ENCODE results near the gene KCNIP3.

KCNIP3 gene

GRCh38 chr2:95330794-95331338 lies 33.7 kb downstream of the KCNIP3 start:
- DNase-seq: no peak

GRCh38 chr2:95331606-95332005 lies 34.5 kb downstream of the KCNIP3 start:
- DNase-seq: no peak

GRCh38 chr2:95332036-95332435 lies 34.9 kb downstream of the KCNIP3 start:
- DNase-seq: no peak

GRCh38 chr2:95333056-95333455 lies 35.9 kb downstream of the KCNIP3 start:
- no peak for DNase-seq

DNA sequence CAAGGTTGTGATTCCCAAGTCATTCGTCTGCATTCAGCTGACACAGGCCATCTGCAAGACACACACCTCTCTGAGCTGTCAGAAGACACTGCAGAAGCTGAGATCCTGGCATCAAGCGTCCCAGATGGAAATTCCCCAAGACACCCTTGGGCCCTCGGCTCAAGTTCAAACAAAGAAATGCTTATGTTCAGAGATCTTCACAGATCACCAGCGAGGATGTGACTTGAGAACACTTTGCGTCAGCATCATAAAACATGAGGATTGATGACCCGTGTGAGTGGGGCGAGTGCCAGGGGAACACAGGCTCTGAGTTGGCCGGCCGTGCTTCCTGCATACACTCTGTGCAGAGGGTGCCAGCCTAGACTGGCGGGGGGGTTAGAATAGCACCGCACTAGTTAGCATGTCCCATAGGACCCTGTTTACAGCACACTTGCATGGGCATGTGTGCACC lies 36.8 kb downstream of the KCNIP3 start:
- DNase-seq: no peak

DNA sequence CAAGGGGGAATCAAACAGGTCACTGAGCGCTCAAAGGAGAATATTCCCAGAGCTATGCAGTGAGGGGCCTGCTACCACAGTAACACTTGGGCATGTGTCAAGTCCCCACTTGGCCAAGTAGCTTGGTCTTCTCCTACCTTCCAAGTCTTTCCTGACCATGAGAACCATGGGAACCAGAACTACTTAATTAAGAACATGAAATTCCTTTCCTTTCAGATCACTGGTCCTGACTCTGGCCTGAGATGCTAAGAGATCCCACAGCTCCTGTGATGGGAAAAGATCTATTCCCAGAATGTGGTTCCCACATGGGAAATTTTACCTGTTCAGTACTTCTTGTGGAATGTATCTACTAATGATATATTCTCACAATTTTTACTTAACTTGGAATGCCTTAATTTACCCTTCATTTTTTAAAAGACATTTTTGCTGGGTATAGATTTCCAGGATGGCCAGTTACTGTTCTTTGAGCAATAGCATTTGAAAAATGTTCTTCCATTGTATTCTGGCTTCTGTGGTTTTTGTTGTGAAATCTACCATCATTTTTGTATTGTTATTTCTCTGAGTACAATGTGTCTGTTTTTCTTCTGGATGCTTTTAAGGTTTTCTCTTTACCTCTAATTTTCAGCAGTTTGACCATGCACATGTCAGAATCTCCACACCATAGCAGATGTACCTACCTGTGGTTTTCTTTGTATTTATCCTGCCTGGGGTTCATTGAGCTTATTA lies 37.9 kb downstream of the KCNIP3 start:
- DNase-seq: no peak

DNA sequence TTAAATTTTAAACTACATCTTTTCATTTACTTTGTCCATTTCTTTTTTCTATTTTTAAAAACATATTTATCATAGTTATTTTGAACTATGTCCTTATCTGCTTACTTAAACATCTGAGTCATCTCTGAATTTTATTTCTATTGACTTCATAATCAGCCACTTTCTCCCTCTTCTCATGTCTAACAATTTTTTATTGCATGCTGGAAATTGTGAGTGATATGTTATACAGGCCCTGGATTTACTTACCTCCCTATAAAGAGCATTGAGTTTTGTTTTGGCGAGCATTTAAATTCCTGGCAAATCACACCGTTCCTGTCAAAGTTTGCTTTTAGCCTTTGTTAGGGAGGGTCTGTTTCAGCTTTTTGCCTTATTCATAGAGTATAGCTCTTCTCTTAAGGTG lies 39.3 kb downstream of the KCNIP3 start:
- no peak for DNase-seq

- DNase-seq: no peak
Observed at GRCh38 chr2:95337829-95338228, 40.7 kb downstream of the KCNIP3 start.

GRCh38 chr2:95342556-95343320 lies 45.6 kb downstream of the KCNIP3 start:
- no peak for DNase-seq

DNA sequence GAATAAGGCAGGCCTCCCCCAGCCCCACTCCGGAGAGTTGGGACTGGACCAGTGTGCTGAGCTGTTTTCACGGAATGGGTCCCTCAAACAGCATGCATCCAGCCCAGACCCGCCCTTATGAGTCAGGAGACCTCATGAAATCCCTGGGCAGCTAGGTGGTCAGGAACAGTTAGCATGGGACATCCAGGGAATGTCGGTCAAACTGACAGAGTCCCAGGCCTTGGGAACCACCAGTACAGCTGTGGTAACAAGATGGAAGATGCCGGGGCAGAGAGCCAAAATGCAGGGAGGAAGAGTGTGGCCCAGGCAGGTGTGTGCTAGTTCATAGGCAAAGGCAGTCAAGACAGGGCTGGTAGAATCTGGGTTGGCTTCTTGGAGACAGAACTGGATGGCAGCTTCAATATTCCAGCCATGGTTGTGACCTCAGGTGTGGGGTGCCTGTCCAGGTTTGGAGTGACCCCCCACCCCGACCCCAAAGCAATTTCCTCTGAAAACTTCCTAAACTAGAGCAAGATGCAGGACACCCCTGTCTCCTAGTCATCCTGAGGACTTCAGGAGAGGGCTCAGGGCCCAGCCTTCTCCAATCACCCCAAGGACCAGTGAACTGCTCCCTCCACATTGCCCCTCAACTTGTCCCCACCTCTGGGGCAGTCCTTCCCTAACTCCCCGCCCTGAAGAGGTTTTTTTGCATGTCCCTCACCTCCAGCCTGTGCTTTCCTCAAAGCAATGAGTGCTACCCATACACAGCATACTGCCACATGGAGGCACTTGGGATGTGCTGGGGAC lies 46.5 kb downstream of the KCNIP3 start:
- DNase-seq: no peak

GRCh38 chr2:95344215-95344583 lies 47.1 kb downstream of the KCNIP3 start:
- DNase-seq: no peak

GRCh38 chr2:95344656-95345055 lies 47.5 kb downstream of the KCNIP3 start:
- DNase-seq: no peak

- DNase-seq: peak; percentile 1
Observed at GRCh38 chr2:95345081-95345562, 48.0 kb downstream of the KCNIP3 start.

GRCh38 chr2:95345563-95346230 lies 48.5 kb downstream of the KCNIP3 start:
- DNase-seq: peak; percentile 60

- DNase-seq: peak; percentile 39
Observed at GRCh38 chr2:95346231-95346737, 49.1 kb downstream of the KCNIP3 start.

DNA sequence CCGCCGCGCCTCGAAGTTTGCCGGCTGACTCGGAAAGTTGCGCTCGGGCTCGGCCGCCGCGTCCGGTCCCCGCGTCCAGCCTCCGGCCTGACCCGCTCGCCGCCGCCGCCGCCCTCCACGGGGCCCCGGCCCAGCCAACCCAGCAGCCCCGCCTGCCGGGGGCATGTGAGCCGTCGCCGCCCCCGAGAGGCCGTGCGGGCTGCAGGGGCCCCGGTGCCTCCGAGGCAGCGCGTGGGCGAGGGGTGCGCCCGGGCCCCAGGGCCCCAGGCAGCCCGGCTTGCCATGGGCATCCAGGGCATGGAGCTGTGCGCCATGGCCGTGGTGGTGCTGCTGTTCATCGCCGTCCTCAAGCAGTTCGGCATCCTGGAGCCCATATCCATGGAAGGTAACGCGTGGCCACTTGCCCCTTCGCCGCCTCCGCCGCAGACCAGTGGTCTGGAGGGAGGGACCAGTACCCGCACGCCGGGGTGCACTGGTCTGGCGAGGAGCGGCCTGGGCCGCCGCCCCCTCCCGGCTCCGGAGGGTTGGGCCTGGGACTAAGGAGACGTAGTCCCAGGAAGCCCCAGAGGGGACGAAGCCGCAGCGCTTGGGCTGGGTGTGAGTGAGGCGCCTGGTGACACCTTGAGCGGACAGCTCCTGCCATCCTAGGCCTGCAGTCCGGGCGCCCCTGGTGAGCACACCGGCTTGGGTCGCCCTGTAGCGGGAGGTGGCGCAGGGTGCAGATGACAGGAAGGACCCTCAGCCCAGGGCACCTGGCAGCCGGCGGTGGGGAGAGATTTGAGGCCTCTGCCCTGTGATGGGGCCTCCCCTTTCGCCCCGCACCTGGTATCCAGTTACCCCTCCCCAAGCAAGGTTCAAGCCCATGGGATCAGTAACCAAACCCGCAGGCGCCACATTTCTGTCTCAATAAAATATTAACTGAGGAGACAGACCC lies 49.9 kb downstream of the KCNIP3 start:
- peak; percentile 3 for DNase-seq

GRCh38 chr2:95347681-95348608 lies 50.8 kb downstream of the KCNIP3 start:
- DNase-seq: no peak

DNA sequence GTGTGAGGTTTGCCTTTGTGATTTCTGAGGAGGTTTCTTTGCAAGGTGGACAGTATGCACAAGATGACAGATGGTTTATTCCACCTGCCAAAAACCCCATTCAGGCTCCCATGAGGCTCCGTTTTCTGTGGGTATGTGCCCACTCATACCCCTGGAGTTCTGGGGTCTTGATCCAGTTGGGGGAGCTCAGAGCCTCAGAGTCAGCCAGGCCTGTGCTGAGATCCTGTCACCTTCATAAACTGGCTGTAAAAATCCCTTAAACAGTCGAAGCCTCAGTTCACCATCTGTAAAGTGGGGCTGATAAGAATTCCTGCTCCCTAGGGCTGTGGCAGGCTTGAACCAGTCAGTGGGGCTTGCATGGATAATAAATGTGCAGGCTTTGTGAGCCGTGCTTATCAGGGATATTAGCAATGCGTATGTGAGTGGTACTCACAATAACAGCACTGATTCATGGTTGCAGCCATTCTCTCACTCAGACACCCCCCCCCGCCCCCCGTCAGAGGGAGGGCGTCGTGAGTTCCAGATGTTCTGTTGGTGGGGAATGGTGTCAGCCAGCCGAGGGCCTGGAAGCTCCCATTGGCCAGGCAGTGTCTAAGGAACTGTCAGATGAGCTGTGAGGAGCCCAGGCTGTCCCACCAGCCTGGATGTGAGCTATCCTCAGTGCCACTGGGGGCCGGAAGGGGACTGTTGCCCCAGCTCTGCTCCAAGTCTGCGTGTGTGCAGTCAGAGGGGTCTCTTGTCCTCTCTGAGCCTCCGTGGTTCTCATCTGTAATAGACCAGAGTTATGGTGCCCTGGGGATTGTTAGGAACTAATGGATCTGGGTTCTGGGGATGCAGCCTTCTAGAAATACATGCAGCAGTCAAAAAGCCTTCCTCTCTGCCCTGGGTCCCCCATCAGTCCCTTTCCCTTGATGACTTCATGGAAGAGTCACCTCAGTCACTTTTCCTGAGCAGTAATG lies 51.7 kb downstream of the KCNIP3 start:
- no peak for DNase-seq

Data from inflammatory macrophage treated with lipopolysaccharide for 4 hours (primary cell).